Keratinocyte (primary cell): Measurements from ENCODE around the gene PPP2R1A.

ENCODE experiments used
- EZH2 ChIP-seq: IDR thresholded peaks from one replicate; pipeline ENCODE4 v1.6.1; 2012; ENCODE audit warnings: inconsistent platforms, mild to moderate bottlenecking, low read length, moderate library complexity
- TF ChIP-seq, protein P1 (sequence below), 3 experiments: IDR thresholded peaks in 1 of 3; conservative IDR thresholded peaks in 1 of 3; optimal IDR thresholded peaks in 1 of 3; 2 replicates in 2 of 3; 3 replicates in 1 of 3; pipeline versions ENCODE3 to v1.5.1; 2011; ENCODE audit warnings: low read length in 3 of 3, mild to moderate bottlenecking in 3 of 3, moderate library complexity in 2 of 3, control low read depth in 1 of 3, inconsistent platforms in 1 of 3; ENCODE audit not compliant: insufficient read depth in 2 of 3; ENCODE audit errors: extremely low read depth in 1 of 3

DNA sequence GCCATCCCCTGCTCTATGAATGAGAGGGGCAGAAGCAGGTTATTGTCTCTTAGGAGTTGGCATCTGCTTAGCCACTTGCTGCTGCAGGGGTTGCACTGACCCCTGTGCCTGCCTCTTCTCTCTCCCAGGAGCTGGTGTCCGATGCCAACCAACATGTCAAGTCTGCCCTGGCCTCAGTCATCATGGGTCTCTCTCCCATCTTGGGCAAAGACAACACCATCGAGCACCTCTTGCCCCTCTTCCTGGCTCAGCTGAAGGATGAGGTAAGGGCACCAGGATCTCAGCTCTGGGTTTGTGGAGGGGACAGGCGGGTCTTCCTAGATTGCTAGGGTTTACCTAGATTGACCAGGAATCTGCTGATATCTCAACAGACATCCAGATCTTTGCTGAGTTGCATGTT lies 26.5 kb downstream of the PPP2R1A start:
- TF ChIP-seq, protein P1, sequence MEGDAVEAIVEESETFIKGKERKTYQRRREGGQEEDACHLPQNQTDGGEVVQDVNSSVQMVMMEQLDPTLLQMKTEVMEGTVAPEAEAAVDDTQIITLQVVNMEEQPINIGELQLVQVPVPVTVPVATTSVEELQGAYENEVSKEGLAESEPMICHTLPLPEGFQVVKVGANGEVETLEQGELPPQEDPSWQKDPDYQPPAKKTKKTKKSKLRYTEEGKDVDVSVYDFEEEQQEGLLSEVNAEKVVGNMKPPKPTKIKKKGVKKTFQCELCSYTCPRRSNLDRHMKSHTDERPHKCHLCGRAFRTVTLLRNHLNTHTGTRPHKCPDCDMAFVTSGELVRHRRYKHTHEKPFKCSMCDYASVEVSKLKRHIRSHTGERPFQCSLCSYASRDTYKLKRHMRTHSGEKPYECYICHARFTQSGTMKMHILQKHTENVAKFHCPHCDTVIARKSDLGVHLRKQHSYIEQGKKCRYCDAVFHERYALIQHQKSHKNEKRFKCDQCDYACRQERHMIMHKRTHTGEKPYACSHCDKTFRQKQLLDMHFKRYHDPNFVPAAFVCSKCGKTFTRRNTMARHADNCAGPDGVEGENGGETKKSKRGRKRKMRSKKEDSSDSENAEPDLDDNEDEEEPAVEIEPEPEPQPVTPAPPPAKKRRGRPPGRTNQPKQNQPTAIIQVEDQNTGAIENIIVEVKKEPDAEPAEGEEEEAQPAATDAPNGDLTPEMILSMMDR (optimal IDR thresholded peaks at IDR 0.05 in 1 of 3, IDR thresholded peaks at IDR 0.05 in 1 of 3, conservative IDR thresholded peaks at IDR 0.05 in 1 of 3; ENCODE audit: extremely low read depth in 1 of 3, insufficient read depth in 2 of 3, low read length in 3 of 3) = no peak
- TF ChIP-seq EZH2 = no peak
